ENCODE data around the gene TBCCD1. TPM values are rescaled to one million over a fixed set of nuclear protein-coding genes. Genes with fewer than 3 reads are reported as not detected.

Gene TBCCD1
- total RNA-seq, 4 donors from 2014 or later, result 3.8 to 31.7 (median 15.1) TPM

DNA sequence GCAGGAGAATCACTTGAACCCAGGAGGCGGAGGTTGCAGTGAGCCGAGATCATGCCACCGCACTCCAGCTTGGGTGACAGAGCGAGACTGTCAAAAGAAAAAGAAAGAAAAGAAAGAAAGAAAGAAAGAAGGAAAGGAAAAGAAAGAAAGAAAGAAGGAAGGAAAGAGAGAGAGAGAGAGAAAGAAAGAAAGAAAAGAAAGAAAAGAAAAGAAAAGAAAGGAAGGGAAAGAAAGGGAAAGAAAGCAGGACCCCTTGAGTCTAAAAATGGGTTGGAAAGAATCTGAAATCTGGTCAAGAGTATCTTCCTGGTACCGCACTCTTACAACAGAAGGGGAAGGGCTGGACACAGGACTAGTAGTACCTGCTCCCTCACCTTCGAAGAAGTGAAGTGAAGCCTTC is 42.5 kb downstream of the TBCCD1 start:
- intact Hi-C loops (cut with DNase I; ENCODE audit: low total_unique reads), result no loop called here
- no peak overlapping the region for H3K4me3 ChIP-seq

DNA sequence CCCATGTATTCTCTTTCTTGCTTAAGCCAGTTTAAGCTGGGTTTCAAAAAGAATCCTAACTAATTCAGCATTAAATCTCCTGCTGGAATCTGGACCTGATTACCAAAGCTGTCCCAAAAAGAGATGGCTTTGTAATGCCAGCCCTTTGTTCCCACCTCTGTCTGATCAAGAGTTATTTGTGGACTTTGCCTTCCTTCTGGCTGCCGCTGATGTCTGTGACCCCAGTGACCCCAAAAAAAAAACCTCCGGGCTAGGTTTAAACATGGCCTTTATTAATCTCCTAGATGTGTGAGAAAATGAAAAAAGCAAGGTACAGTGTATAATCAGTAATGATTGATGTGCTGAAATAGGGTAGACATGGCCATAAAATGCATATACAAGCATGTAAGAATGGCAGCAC is 43.7 kb downstream of the TBCCD1 start:
- Histone ChIP-seq H3K27ac (no peak overlapping the region), H3K9me3 (no peaks in the 10 kb centered on the region), H3K36me3 (no peaks in the 10 kb centered on the region), H3K4me1 (no peaks in the 10 kb centered on the region), H3K4me3 (no peak overlapping the region), H3K27me3 (no peaks in the 10 kb centered on the region)
- no peak for DNase-seq
- TF ChIP-seq POLR2A (IDR thresholded peaks at IDR 0.05) (no peak), CTCF (IDR thresholded peaks at IDR 0.05) (no peak)
- intact Hi-C loops (cut with DNase I; ENCODE audit: low total_unique reads), result no loop called here

More for the DNA sequence above, 42.5 kb downstream of the TBCCD1 start:
- Histone ChIP-seq H3K27me3 (no peaks in the 10 kb centered on the region), H3K27ac (no peak overlapping the region), H3K9me3 (no peaks in the 10 kb centered on the region), H3K36me3 (no peaks in the 10 kb centered on the region), H3K4me1 (no peaks in the 10 kb centered on the region)
- DNase-seq, result no peak
- no peak for TF ChIP-seq POLR2A (IDR thresholded peaks at IDR 0.05)
- TF ChIP-seq CTCF (IDR thresholded peaks at IDR 0.05), result no peak

GRCh38 chr3:186523022-186523421 is 44.1 kb downstream of the TBCCD1 start:
- TF ChIP-seq POLR2A (IDR thresholded peaks at IDR 0.05) (no peak), CTCF (IDR thresholded peaks at IDR 0.05) (no peak)
- intact Hi-C loops (cut with DNase I; ENCODE audit: low total_unique reads), result no loop called here
- H3K27me3 ChIP-seq, result no peaks in the 10 kb centered on the region
- no peak overlapping the region for H3K4me3 ChIP-seq
- no peaks in the 10 kb centered on the region for H3K36me3 ChIP-seq
- no peak for DNase-seq
- H3K4me1 ChIP-seq, result no peaks in the 10 kb centered on the region
- no peak overlapping the region for H3K27ac ChIP-seq
- H3K9me3 ChIP-seq, result no peaks in the 10 kb centered on the region

DNA sequence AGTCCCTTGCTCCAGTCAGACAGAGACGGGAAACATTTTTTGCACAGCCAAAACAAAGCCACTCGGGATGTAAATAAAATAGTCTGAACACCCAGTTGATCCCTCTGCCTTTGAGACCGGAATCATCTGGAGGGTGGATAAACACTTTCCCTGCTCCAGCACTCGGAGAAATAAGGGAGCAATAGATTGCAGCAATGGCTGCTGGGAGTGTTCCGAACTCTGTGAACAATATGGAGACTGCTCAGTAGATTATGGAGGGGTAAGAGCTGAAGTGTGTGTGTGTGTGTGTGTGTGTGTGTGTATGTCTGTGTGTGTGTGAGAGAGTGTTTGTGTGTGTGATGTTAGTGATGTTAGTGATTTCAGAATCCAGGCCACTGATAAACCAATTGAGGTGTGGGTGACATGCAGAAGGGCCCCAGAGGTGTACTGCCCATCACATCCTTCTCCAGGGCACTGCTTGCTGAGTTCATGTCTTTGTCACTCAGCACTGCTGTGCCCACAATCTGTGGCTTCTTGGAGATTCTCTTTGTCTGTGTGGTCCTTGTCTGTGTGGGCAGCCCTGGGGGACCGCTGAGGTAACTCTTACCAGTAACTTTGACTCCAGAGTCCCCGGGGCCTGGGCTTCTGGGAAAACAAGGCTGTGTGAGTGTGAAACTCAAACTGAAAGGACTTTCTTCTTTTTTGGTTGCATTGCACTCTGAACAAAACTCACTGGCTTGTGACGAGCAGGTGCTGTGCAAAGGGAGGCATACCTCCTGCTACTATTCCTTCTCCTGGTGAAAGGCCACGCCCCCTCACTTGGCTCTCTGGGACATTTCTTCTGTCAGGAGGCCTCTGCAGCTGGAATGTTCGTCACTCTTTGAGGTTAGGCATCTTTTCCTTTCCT is 45.9 kb downstream of the TBCCD1 start:
- no peak overlapping the region for H3K27ac ChIP-seq
- no peaks in the 10 kb centered on the region for H3K4me1 ChIP-seq
- no peaks in the 10 kb centered on the region for H3K27me3 ChIP-seq
- intact Hi-C loops (cut with DNase I; ENCODE audit: low total_unique reads), result no loop called here
- no peak for TF ChIP-seq CTCF (IDR thresholded peaks at IDR 0.05)
- no peak for TF ChIP-seq POLR2A (IDR thresholded peaks at IDR 0.05)
- DNase-seq, result no peak
- H3K36me3 ChIP-seq, result no peaks in the 10 kb centered on the region
- H3K9me3 ChIP-seq, result no peaks in the 10 kb centered on the region
- H3K4me3 ChIP-seq, result no peak overlapping the region

- no peaks in the 10 kb centered on the region for H3K36me3 ChIP-seq
- no peak overlapping the region for H3K27ac ChIP-seq
- no peaks in the 10 kb centered on the region for H3K9me3 ChIP-seq
- intact Hi-C loops (cut with DNase I; ENCODE audit: low total_unique reads), result no loop called here
- H3K27me3 ChIP-seq, result no peaks in the 10 kb centered on the region
- H3K4me3 ChIP-seq, result no peak overlapping the region
- TF ChIP-seq CTCF (IDR thresholded peaks at IDR 0.05), result no peak
- TF ChIP-seq POLR2A (IDR thresholded peaks at IDR 0.05), result no peak
- DNase-seq, result no peak
- H3K4me1 ChIP-seq, result no peaks in the 10 kb centered on the region
Observed at GRCh38 chr3:186520431-186520830, 46.7 kb downstream of the TBCCD1 start.
